Subcutaneous adipose tissue (tissue), 4 donors: ENCODE measurements around the gene RERE. TPM values are rescaled to one million over a fixed set of nuclear protein-coding genes. Genes with fewer than 3 reads are reported as not detected.

Source experiments
- CTCF ChIP-seq: fragments of 450-650 bp; IDR thresholded peaks from one replicate; pipeline ENCODE4 v1.5.1; 2016; ENCODE audit warnings: low read depth, mild to moderate bottlenecking, control low read depth, antibody characterized with exemption, moderate library complexity
- total RNA-seq, 4 donors: library from RNA; depleted of rRNA; stranded (reverse); fragments of >200 nt; gene quantifications; one replicate each; pipeline ENCODE4 v1.1.0, GENCODE V29; 2016

RERE gene
- total RNA-seq, 4 donors from 2014 or later = 67.0 to 91.4 (median 83.1) TPM

GRCh38 chr1:8332806-8333205, 484.6 kb downstream of the RERE start:
- no peak for TF ChIP-seq CTCF

GRCh38 chr1:8330271-8331125, 486.9 kb downstream of the RERE start:
- no peak for TF ChIP-seq CTCF

GRCh38 chr1:8329858-8330257, 487.6 kb downstream of the RERE start:
- TF ChIP-seq CTCF = no peak

GRCh38 chr1:8329439-8329838, 488.0 kb downstream of the RERE start:
- TF ChIP-seq CTCF = no peak

- no peak for TF ChIP-seq CTCF
These were observed 489.2 kb downstream of the RERE start for GRCh38 chr1:8328271-8328670.

- TF ChIP-seq CTCF = no peak
These were observed 491.2 kb downstream of the RERE start for GRCh38 chr1:8326265-8326664.

GRCh38 chr1:8325771-8326170, 491.7 kb downstream of the RERE start:
- TF ChIP-seq CTCF = no peak
